ENCODE results near the gene NTSR1. TPM values are rescaled to one million over a fixed set of nuclear protein-coding genes. Genes with fewer than 3 reads are reported as not detected.

NTSR1 gene
- total RNA-seq, 2 experiments from 2014 or later: not detected

DNA sequence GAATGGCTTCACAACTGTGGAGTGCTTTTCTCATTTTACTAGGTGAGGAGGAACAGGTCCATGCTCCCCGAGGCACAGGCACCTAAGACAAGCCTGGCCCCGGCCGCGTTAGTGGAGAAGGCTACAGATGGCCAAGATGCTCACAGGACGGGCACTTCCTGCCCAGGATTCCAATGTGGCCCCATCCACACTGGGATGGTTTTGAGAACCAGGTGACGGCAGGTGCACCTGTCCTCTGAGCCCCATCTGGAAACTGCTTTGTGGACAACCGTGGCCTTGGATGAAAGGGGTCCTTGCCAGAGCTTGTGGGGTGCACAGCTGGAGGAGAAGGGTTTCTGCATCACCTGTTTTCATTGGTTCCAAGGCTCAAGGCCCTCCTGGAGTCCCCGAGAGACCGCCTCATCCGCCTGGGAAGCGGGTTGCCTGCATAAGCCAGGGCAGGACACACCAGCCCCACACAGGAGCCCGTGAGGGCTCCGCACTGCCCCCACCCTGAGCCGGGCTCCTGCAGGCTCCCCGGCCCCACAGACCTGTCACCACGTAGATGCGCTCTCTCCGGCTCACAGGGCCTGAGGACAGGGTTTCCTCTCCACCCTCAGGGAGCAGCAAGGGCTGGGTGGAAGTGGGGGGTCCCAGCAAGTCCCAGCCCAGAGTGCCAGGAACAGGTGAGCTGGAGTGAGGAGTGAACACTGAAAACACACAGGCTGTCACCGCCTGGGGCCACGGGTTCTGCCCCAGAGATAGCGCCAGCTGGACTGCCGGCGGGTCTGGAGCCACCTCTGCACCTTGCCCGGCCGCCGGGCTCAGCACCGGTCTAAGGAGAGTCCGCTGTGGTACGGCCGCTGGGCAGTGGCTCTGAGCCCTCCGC, 18.3 kb downstream of the NTSR1 start:
- Mint-ChIP-seq H3K4me3 (no peak overlapping the region), H3K27me3 (peaks cover 2% of the 10 kb centered on the region), H3K27ac (no peak overlapping the region), H3K36me3 (no peaks in the 10 kb centered on the region), H3K9me3 (no peaks in the 10 kb centered on the region), H3K4me1 (ENCODE audit: low read depth) (peaks cover 9% of the 10 kb centered on the region)
- POLR2A ChIA-PET: no interaction called here
- no peak for DNase-seq
- CTCF ChIA-PET: no interaction called here
- intact Hi-C loops (cut with micrococcal nuclease): no loop called here

DNA sequence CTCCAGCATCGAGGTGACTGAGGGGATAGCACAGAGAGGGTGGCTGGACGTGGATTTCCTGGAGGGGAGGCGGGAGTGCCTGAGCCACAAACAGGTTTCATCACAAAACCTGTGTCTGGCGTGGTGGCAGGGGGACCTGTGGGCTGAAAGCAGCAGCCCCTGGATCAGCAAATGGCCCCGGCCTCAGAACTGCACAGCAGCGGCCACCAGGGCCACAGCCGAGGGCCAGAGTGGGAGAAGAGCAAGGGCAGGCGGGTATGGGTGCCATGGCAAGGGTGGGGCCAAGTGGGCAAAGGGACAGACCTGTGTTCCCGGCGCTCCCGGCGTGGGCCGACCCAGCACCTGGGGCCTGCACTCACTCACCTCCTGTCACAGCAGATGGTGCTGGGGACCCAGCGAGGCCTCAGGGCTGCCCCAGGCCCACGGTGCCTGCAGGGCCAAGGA, 19.0 kb downstream of the NTSR1 start:
- CTCF ChIA-PET: no interaction called here
- POLR2A ChIA-PET: no interaction called here
- no peak for DNase-seq
- no peak overlapping the region for H3K27ac Mint-ChIP-seq
- peaks cover 2% of the 10 kb centered on the region for H3K27me3 Mint-ChIP-seq
- intact Hi-C loops (cut with micrococcal nuclease): no loop called here
- no peaks in the 10 kb centered on the region for H3K9me3 Mint-ChIP-seq
- H3K36me3 Mint-ChIP-seq: no peaks in the 10 kb centered on the region
- H3K4me1 Mint-ChIP-seq (ENCODE audit: low read depth): peaks cover 5% of the 10 kb centered on the region
- H3K4me3 Mint-ChIP-seq: no peak overlapping the region

DNA sequence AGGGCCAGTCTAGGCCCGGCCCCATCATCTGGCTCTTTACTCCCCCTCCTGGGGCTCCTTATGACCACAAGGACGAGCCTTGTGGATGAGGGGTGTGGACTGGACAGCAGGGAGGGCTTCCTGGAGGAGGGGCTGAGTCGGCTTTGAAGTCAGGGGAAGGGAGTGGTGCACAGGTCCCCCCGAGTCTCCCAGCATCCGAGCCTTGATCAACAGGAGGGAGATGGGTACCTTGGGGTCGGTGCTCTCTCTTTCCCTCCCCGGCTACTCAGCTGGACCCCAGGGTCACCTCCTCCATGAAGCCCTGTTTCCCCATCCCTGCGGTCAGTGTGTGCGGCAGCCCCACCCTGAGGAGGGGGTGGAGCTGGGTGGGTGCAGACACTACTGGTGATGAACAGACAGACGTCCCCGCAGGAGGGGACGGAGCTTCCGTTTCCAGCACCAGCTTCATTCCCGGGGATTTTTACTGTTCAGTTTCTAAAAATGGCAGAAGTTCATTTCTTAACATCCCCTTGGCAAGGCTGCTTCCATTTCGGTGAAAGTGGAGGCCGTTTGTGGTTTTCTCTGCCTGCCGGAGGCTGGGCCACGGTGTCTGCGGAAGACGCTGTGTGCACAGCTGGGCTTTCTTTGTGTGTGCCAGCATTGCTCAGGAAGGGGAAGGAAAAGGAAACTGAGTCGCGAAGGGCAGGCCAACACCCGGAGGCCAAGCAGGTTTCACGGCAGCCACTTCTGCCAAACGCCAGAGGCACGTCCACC, 19.6 kb downstream of the NTSR1 start:
- peaks cover 2% of the 10 kb centered on the region for H3K27me3 Mint-ChIP-seq
- no peaks in the 10 kb centered on the region for H3K36me3 Mint-ChIP-seq
- ChIA-PET POLR2A (no interaction called here), CTCF (no interaction called here)
- intact Hi-C loops (cut with micrococcal nuclease): no loop called here
- no peak overlapping the region for H3K27ac Mint-ChIP-seq
- H3K4me1 Mint-ChIP-seq (ENCODE audit: low read depth): peaks cover 5% of the 10 kb centered on the region
- H3K9me3 Mint-ChIP-seq: no peaks in the 10 kb centered on the region
- DNase-seq: peak; percentile 22
- H3K4me3 Mint-ChIP-seq: no peak overlapping the region

DNA sequence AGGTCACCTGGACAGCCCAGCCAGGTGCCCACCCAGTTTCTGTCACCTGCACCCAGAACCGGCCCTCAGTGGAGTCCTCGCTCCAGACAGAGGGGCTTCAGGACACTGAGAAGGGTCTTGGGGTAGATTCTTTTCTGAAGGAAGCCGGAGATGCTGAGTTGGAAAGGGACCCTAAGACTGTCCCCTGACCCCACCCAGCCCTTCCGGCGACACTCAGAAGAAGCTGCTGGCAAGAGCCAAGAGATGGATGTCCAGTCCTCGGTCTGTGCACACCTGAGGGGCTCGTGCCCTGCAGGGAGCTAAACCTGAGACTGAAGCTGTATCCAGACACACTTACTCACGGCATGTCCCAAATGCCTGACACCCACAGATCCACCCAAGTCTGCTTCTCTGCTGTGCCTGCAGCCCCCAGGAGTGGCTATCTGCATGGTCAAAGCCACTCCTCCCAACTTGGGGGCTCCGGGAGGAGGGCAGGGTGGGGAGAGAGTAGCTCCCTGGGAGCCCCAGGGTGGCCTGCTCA, 20.2 kb downstream of the NTSR1 start:
- Mint-ChIP-seq H3K27me3 (peaks cover 2% of the 10 kb centered on the region), H3K4me3 (no peak overlapping the region), H3K4me1 (ENCODE audit: low read depth) (peaks cover 5% of the 10 kb centered on the region), H3K27ac (no peak overlapping the region), H3K36me3 (no peaks in the 10 kb centered on the region), H3K9me3 (no peaks in the 10 kb centered on the region)
- ChIA-PET POLR2A (no interaction called here), CTCF (no interaction called here)
- no peak for DNase-seq
- intact Hi-C loops (cut with micrococcal nuclease): no loop called here

DNA sequence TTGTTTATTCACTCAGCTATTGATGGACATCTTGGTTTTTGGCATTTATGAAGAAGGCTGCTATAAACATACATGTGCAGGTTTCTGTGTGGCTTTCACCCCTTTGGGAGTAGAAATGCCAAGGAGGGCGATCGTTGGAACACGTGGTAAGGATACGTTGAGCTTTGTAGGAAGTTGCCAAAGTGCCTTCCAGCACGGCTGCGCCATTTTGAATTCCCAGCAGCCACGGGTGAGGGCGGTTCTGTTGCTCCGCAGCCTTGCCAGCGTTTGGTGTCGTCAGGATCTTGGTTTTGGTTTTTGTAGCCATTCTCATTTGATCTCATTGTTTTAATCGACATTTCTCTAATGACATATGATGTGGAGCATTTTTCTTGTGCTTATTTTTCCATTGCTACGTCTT, 21.8 kb downstream of the NTSR1 start:
- H3K4me1 Mint-ChIP-seq (ENCODE audit: low read depth): peaks cover 9% of the 10 kb centered on the region
- H3K27ac Mint-ChIP-seq: no peak overlapping the region
- peaks cover 2% of the 10 kb centered on the region for H3K27me3 Mint-ChIP-seq
- intact Hi-C loops (cut with micrococcal nuclease): no loop called here
- CTCF ChIA-PET: no interaction called here
- H3K4me3 Mint-ChIP-seq: no peak overlapping the region
- no peaks in the 10 kb centered on the region for H3K9me3 Mint-ChIP-seq
- H3K36me3 Mint-ChIP-seq: no peaks in the 10 kb centered on the region
- POLR2A ChIA-PET: interaction anchor here (0.5 kb wide), 1 partner anchor 72 kb away, joined by 3 read pairs; no protein-coding TSS in a partner anchor
- DNase-seq: no peak

DNA sequence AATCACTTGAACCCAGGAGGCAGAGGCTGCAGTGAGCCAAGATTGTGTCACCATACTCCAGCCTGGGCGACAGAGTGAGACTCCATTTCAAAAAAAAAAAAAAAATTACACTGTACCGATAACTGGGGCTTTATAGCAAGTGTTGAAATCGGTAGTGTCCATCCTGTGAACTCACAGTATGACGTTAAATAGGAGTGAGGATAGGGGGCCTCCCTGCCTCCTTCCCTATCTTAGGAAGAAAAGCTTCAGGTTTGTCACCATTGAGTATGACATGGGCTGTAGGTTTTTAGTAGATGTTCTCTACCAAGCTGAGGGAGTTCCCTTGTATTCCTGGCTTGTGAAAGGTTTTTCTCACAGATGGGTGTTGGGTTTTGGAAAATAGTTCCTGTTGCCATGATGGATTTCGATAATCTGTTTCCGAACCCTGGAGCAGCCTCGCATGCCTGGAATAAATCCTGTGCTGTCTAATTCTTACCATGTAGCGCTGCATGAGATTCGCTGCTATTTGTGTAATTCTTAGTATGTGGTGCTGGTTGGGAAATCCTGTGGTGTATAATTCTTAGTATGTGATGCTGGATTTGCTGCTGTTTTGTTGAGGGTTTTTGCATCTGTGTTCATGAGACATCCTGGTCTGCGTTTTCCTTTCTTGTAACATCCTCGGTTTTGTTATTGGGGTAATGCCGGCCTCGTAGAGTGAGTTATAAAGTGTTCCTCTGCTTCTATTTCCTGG, 23.6 kb downstream of the NTSR1 start:
- ChIA-PET CTCF (no interaction called here), POLR2A (no interaction called here)
- no peak overlapping the region for H3K27ac Mint-ChIP-seq
- H3K36me3 Mint-ChIP-seq: no peaks in the 10 kb centered on the region
- peaks cover 11% of the 10 kb centered on the region for H3K4me1 Mint-ChIP-seq (ENCODE audit: low read depth)
- peaks cover 2% of the 10 kb centered on the region for H3K27me3 Mint-ChIP-seq
- no peaks in the 10 kb centered on the region for H3K9me3 Mint-ChIP-seq
- no peak for DNase-seq
- intact Hi-C loops (cut with micrococcal nuclease): no loop called here
- H3K4me3 Mint-ChIP-seq: no peak overlapping the region

DNA sequence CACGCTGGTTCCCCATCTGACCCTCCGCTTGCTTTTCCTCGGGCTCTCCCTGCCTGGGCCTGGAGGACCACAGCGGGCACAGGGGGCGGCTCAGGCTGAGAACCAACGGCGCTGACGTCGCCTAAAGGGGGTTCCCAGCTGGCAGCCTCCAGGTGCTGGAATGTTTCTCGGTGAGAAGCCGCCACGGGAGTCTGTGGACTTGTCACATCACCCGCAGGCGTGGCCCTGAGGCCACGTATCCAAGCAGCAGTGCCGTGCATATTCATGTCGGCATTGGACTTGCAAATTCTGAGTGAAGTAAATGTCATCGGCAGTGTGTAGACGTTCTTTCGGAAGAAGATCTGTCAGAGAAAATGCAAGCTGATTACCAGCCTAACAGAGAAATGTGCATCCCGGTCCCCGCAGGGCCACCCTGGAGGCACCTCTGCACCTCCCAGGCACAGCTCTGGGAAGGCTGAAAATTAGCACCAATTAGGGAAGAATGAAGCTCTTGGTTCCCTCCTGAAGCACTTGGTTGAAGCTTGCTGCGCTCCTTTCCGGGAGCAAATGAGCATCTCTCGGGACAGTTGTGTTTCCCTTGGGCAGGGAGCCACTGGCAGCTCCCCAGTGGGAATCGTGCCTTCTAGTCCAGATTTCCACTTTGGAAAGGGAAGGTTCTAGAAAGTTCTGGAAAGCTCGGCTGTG, 24.3 kb downstream of the NTSR1 start:
- Mint-ChIP-seq H3K4me3 (no peak overlapping the region), H3K27ac (no peak overlapping the region), H3K27me3 (peaks cover 2% of the 10 kb centered on the region), H3K9me3 (no peaks in the 10 kb centered on the region), H3K36me3 (no peaks in the 10 kb centered on the region), H3K4me1 (ENCODE audit: low read depth) (peaks cover 11% of the 10 kb centered on the region)
- ChIA-PET POLR2A (no interaction called here), CTCF (no interaction called here)
- intact Hi-C loops (cut with micrococcal nuclease): no loop called here
- peak; percentile 8 for DNase-seq

DNA sequence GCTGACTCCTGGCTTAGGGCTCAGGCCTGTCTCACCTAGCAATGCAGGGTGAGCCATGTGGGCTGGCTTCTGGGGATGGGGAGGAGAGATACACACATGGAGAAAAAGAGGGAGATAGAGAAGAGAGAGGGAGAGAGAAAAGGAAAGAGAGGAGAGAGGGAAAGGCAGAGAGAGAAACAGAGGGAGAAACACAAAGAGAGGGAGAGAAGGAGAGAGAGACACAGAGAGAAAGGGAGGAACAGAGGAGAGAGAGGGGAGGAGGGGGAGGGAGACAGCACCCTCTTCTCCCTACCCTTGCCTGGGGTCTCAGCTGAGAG, 24.8 kb downstream of the NTSR1 start:
- DNase-seq: no peak
- intact Hi-C loops (cut with micrococcal nuclease): no loop called here
- Mint-ChIP-seq H3K9me3 (no peaks in the 10 kb centered on the region), H3K36me3 (no peaks in the 10 kb centered on the region), H3K4me3 (no peak overlapping the region), H3K27ac (no peak overlapping the region), H3K27me3 (peaks cover under 1% of the 10 kb centered on the region), H3K4me1 (ENCODE audit: low read depth) (peaks cover 7% of the 10 kb centered on the region)
- ChIA-PET CTCF (no interaction called here), POLR2A (no interaction called here)

DNA sequence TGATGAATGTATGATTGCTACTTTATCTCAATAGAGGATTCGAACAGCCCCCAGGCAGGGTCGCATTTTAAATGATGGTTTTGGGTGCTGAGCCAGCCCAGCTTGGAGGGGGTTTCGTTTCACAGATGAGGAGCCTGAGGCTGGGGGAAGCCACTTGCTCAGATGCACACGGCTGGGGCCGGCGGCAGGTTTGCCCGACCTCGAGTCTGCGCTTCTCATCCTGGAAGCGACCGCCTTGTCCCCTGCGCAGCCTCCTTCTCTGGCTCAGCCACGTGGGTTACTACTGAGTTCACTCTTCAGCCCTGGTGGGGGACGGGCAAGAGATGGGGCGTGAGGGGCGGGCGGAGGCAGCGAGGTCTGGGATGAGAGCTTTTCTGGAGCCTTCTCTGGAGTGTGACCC, 25.3 kb downstream of the NTSR1 start:
- no peaks in the 10 kb centered on the region for H3K27me3 Mint-ChIP-seq
- H3K4me1 Mint-ChIP-seq (ENCODE audit: low read depth): peaks cover 10% of the 10 kb centered on the region
- DNase-seq: peak; percentile 8
- no peak overlapping the region for H3K27ac Mint-ChIP-seq
- H3K9me3 Mint-ChIP-seq: no peaks in the 10 kb centered on the region
- CTCF ChIA-PET: interaction anchor here (1.8 kb wide), 1 partner anchor 58 kb away, joined by 5 read pairs; no protein-coding TSS in a partner anchor
- POLR2A ChIA-PET: interaction anchor here (0.6 kb wide), 2 partner anchors 49 to 68 kb away, joined by 3 read pairs; no protein-coding TSS in a partner anchor
- no peaks in the 10 kb centered on the region for H3K36me3 Mint-ChIP-seq
- no peak overlapping the region for H3K4me3 Mint-ChIP-seq
- intact Hi-C loops (cut with micrococcal nuclease): no loop called here

DNA sequence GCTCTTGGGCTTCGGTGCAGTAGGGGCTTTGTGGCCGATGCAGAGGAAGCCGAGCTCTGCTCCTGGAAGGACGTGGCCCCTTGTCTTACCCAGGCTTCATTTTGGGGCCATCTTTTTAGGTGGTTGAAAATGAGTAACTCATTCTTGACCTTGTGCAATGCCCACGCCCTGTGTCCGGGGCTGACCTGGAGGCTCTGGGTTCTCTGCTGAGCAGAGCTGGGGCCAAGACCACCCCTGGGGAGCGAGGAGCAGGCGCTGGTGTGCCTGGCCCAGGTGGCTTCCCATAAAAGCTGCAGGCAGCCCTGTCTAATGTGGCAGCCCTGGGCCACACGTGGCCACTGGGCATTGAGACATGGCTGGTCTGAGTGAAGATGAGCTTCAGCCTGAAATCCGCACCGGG, 25.7 kb downstream of the NTSR1 start:
- ChIA-PET POLR2A (interaction anchor here (0.6 kb wide), 2 partner anchors 49 to 68 kb away, joined by 3 read pairs; no protein-coding TSS in a partner anchor), CTCF (interaction anchor here (1.8 kb wide), 1 partner anchor 57 kb away, joined by 5 read pairs; no protein-coding TSS in a partner anchor)
- Mint-ChIP-seq H3K27me3 (no peaks in the 10 kb centered on the region), H3K4me1 (ENCODE audit: low read depth) (peaks cover 13% of the 10 kb centered on the region), H3K27ac (no peak overlapping the region), H3K4me3 (no peak overlapping the region), H3K36me3 (no peaks in the 10 kb centered on the region), H3K9me3 (no peaks in the 10 kb centered on the region)
- intact Hi-C loops (cut with micrococcal nuclease): no loop called here
- DNase-seq: peak; percentile 5

DNA sequence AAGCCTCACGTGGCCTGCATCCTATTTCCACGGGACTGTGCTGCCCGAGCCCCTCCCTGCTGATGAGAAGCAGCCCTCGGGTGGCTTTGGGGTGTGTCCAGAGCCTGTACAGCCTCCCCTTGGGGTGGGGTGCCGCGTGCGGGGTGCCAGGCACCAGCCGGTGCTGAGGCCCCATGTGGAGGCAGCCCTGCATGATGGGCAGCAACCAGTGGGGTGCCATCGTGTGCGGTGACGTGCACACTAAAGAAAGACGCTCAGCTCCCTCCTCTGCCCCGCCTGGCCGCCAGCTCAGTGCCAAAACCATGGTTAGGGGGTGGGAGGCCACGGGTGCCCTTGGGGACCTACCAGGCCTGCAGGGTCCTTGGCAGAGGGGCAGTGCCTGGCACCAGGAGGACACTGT, 26.2 kb downstream of the NTSR1 start:
- Mint-ChIP-seq H3K4me3 (no peak overlapping the region), H3K36me3 (no peaks in the 10 kb centered on the region), H3K27ac (no peak overlapping the region), H3K4me1 (ENCODE audit: low read depth) (peaks cover 19% of the 10 kb centered on the region), H3K9me3 (no peaks in the 10 kb centered on the region), H3K27me3 (no peaks in the 10 kb centered on the region)
- DNase-seq: no peak
- intact Hi-C loops (cut with micrococcal nuclease): no loop called here
- POLR2A ChIA-PET: interaction anchor here (0.6 kb wide), 1 partner anchor 48 kb away, joined by 3 read pairs; no protein-coding TSS in a partner anchor
- CTCF ChIA-PET: interaction anchor here (1.8 kb wide), 1 partner anchor 57 kb away, joined by 5 read pairs; no protein-coding TSS in a partner anchor

Measured in activated CD4-positive, alpha-beta memory T cell treated with anti-CD3 and anti-CD28 coated beads for 36 hours (primary cell).